OCI-LY1 (cell line): ENCODE results near the gene UBTD2.
A peak's percentile ranks its signal among the peaks of the same experiment; 100 is the strongest.

ENCODE experiments used
- H2AFZ ChIP-seq: fragments of 200-600 bp; sonication (generic), shearing (Covaris generic); 2 replicates; pipeline ENCODE4 v1.6.0; 2014; ENCODE audit warnings: antibody characterized with exemption, mild to moderate bottlenecking, low read length
- H3F3A ChIP-seq: fragments of 200-600 bp; sonication (generic), shearing (Covaris generic); 2 replicates; pipeline ENCODE4 v1.6.0; 2014; ENCODE audit warnings: mild to moderate bottlenecking, antibody characterized with exemption, low read length, moderate library complexity; ENCODE audit not compliant: insufficient read depth
- H3K27ac ChIP-seq: fragments of 200-600 bp; sonication (generic); 2 replicates; pipeline ENCODE4 v1.5.1; 2014; ENCODE audit warnings: low read length, mixed run types, mild to moderate bottlenecking, low read depth; ENCODE audit not compliant: poor library complexity, severe bottlenecking
- H3K27me3 ChIP-seq: fragments of 200-600 bp; sonication (generic); 2 replicates; pipeline ENCODE4 v1.6.0; 2014; ENCODE audit warnings: antibody characterized with exemption, mild to moderate bottlenecking, low read length, moderate library complexity; ENCODE audit not compliant: insufficient read depth
- H3K36me3 ChIP-seq: fragments of 200-600 bp; sonication (generic); 2 replicates; pipeline ENCODE4 v1.6.1; 2014; ENCODE audit warnings: mild to moderate bottlenecking, antibody characterized with exemption, low read length, moderate library complexity, mixed read lengths; ENCODE audit not compliant: insufficient read depth
- H3K4me1 ChIP-seq: fragments of 200-600 bp; sonication (generic); 2 replicates; pipeline ENCODE4 v1.5.1; 2014; ENCODE audit warnings: mild to moderate bottlenecking, low read length, moderate library complexity; ENCODE audit not compliant: insufficient read depth, severe bottlenecking
- H3K4me2 ChIP-seq: fragments of 200-600 bp; sonication (generic), shearing (Covaris generic); 2 replicates; pipeline ENCODE4 v1.6.1; 2014; ENCODE audit warnings: low read length
- H3K4me3 ChIP-seq: fragments of 200-600 bp; sonication (generic); 2 replicates; pipeline ENCODE4 v1.5.1; 2014; ENCODE audit warnings: low read length, low read depth, mild to moderate bottlenecking, mixed read lengths; ENCODE audit not compliant: poor library complexity, severe bottlenecking
- H3K79me2 ChIP-seq: fragments of 200-600 bp; shearing (Covaris generic); 2 replicates; pipeline ENCODE4 v1.6.1; 2016; ENCODE audit warnings: mixed run types, low read length, mixed read lengths; ENCODE audit not compliant: insufficient read depth
- H3K9ac ChIP-seq: fragments of 200-600 bp; sonication (generic), shearing (Covaris generic); 2 replicates; pipeline ENCODE4 v1.6.1; 2014; ENCODE audit warnings: mild to moderate bottlenecking, low read length, mixed read lengths
- H3K9me2 ChIP-seq: fragments of 200-600 bp; sonication (generic), shearing (Covaris generic); 2 replicates; pipeline ENCODE4 v1.6.1; 2014; ENCODE audit warnings: low read depth, mild to moderate bottlenecking, low read length, mixed read lengths
- H3K9me3 ChIP-seq: fragments of 200-600 bp; shearing (Covaris generic); 2 replicates; pipeline ENCODE4 v1.6.1; 2014; ENCODE audit warnings: low read length, mixed read lengths
- H4K20me1 ChIP-seq: fragments of 200-600 bp; sonication (generic), shearing (Covaris generic); 2 replicates; pipeline ENCODE4 v1.6.0; 2016; ENCODE audit warnings: mild to moderate bottlenecking, low read length; ENCODE audit not compliant: insufficient read depth
- EZH2 ChIP-seq: fragments of 200-600 bp; sonication (generic), shearing (Covaris generic); IDR thresholded peaks from 2 replicates; pipeline ENCODE4 v1.8.0; 2017; ENCODE audit warnings: borderline replicate concordance, mixed run types, mild to moderate bottlenecking, antibody characterized with exemption, low read length, moderate library complexity, mixed read lengths
- TF ChIP-seq, protein P1 (sequence below): fragments of 200-600 bp; sonication (generic), shearing (Covaris generic); IDR thresholded peaks from 2 replicates; pipeline ENCODE4 v1.5.1; 2017; ENCODE audit warnings: mild to moderate bottlenecking, antibody characterized with exemption, low read length, moderate library complexity, mixed read lengths

The UBTD2 gene

DNA sequence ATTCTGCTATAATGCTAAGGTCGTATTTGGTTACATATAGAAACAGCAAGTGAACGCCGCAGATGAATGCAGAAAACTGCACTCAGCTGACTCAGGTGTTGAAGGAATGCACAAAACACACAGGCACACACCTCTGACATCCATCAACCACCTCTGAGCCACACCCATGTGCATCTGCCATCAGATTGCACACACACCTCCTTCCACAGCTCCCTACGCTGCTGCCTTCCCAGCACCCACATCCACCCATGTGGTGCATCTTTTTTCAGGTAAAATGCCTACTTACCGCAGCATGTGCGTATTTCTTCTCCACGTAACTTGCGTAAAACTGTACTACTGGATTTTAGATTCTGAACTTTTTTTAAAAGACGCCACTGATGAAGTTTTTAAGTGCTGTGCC is 102.6 kb downstream of the UBTD2 start:
- no peak overlapping the region for H3K4me2 ChIP-seq
- no peaks in the 10 kb centered on the region for H3K9me2 ChIP-seq
- peaks cover 20% of the 10 kb centered on the region; the same call in 1 of the 2 replicates for H3K36me3 ChIP-seq
- H3K9ac ChIP-seq, result no peak overlapping the region
- no peaks in the 10 kb centered on the region for H4K20me1 ChIP-seq
- 0 out of 2 replicates have a peak, but pooled peaks cover 2% of the 10 kb centered on the region for H3F3A ChIP-seq
- H2AFZ ChIP-seq, result no peak overlapping the region
- peaks cover 53% of the 10 kb centered on the region for H3K4me1 ChIP-seq
- TF ChIP-seq EZH2, result no peak
- TF ChIP-seq, protein P1, sequence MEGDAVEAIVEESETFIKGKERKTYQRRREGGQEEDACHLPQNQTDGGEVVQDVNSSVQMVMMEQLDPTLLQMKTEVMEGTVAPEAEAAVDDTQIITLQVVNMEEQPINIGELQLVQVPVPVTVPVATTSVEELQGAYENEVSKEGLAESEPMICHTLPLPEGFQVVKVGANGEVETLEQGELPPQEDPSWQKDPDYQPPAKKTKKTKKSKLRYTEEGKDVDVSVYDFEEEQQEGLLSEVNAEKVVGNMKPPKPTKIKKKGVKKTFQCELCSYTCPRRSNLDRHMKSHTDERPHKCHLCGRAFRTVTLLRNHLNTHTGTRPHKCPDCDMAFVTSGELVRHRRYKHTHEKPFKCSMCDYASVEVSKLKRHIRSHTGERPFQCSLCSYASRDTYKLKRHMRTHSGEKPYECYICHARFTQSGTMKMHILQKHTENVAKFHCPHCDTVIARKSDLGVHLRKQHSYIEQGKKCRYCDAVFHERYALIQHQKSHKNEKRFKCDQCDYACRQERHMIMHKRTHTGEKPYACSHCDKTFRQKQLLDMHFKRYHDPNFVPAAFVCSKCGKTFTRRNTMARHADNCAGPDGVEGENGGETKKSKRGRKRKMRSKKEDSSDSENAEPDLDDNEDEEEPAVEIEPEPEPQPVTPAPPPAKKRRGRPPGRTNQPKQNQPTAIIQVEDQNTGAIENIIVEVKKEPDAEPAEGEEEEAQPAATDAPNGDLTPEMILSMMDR, result no peak
- H3K4me3 ChIP-seq, result no peak overlapping the region
- H3K27ac ChIP-seq, result peak overlapping the region; percentile 35
- H3K79me2 ChIP-seq, result peaks cover 32% of the 10 kb centered on the region
- no peaks in the 10 kb centered on the region for H3K9me3 ChIP-seq
- H3K27me3 ChIP-seq, result no peaks in the 10 kb centered on the region

DNA sequence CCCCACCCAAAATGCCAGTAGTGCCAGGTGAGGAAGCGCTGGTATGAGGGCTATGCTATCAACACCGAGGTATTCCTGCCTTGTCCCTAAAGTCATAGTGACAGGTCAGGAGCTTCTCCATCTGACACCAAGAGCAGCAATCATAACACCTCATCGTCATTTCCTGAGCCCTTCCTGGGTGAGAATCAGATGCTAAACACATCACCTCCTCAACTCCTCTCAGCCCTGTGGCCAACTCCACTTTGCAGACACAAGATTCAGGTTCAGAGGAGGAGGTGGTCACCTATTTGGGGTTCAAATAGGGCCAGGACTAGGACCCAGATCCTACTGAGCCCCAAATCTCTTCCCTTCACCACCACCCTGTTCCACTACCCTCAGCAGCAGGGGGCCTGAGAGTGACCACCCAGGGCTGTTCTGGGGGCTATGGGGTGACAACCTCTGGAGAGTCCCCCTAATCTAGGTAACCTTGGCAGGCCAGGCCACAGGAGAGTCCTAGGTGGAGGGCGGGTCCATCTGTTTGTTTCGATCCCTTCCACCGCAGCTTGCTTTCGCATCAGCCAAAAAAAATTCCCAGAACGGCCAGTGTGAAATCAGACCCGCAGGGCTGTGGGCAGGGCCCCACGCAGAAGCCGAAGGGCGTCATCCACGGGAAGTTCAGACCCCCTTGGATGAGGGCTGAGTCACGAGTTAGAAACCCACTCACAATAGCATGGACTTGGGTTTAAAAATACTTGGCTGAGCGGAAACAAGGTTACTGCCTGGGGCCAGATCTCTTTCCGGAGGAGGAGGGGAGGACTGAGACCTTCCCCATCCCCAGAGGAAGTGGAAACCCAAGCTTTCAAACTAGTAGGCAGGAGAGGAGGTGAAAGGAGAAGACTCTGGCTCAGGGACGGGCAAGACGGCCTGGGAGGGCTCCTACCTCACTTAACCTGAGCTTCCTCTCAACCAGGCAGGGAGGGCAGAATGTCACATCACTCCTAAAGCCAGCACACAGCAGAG is 104.3 kb downstream of the UBTD2 start:
- Histone ChIP-seq H3K4me1 (peaks cover 53% of the 10 kb centered on the region), H3K27ac (peak overlapping the region; percentile 91), H3K4me3 (peak overlapping the region; percentile 54), H3F3A (0 out of 2 replicates have a peak, but pooled peaks cover 6% of the 10 kb centered on the region), H4K20me1 (no peaks in the 10 kb centered on the region), H3K9ac (peak overlapping the region; percentile 72), H3K9me2 (no peaks in the 10 kb centered on the region), H3K27me3 (no peaks in the 10 kb centered on the region), H2AFZ (no peak overlapping the region), H3K79me2 (peaks cover 22% of the 10 kb centered on the region), H3K4me2 (peak overlapping the region; percentile 79), H3K36me3 (peaks cover 18% of the 10 kb centered on the region; the same call in 1 of the 2 replicates), H3K9me3 (no peaks in the 10 kb centered on the region)
- TF ChIP-seq, protein P1, result no peak

DNA sequence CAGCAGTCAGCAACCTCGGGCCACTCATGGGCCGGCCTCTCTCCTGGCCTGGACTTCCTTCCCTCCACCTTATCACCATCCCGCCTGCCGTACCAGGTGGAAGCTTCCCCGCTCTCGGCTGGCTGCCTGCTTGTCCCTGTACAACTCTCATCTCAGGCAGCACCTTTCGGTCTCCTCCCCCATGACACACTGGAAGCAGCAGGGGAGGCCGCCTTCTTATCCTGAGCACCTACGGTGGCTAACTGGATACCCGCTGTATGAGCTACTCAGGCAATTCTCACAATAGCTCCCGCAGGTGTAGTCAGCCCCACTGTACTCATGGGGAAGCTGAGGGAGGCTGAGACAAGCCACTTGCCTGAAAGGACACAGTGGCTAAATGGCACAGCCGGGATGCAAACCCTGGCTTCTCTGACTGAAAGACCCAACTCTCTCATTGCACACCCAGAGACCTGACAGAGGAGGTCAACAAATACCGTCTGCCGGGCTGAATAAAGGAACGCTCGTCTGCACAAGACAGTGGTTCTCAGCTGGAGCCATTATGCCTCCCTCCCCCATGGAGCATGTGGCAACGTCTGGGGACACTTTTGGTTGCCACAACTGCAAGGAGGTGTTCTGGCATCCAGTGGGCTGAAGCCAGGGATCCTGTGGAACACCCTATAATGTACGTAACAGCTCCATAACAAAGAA is 105.1 kb downstream of the UBTD2 start:
- Histone ChIP-seq H3K4me1 (peaks cover 56% of the 10 kb centered on the region), H3K9me3 (no peaks in the 10 kb centered on the region), H3K9me2 (no peaks in the 10 kb centered on the region), H3K27me3 (no peaks in the 10 kb centered on the region), H3K4me2 (peak overlapping the region; percentile 79), H3K4me3 (peak overlapping the region; percentile 54), H3K36me3 (0 out of 2 replicates have a peak, but pooled peaks cover 11% of the 10 kb centered on the region), H3F3A (0 out of 2 replicates have a peak, but pooled peaks cover 6% of the 10 kb centered on the region), H3K79me2 (peaks cover 14% of the 10 kb centered on the region), H3K9ac (peak overlapping the region; percentile 72), H4K20me1 (no peaks in the 10 kb centered on the region), H2AFZ (no peak overlapping the region), H3K27ac (peak overlapping the region; percentile 91)
- TF ChIP-seq EZH2, result no peak
- TF ChIP-seq, protein P1, result no peak
